Measurements from ENCODE around the gene VIT.
A peak's percentile ranks its signal among the peaks of the same experiment; 100 is the strongest.

VIT gene

GRCh38 chr2:36729067-36729466 is 32.6 kb downstream of the VIT start:
- no peak for TF ChIP-seq CTCF (IDR thresholded peaks at IDR 0.05; ENCODE audit: low read depth, low read length, missing control alignments)
- no peak overlapping the region for H3K4me3 ChIP-seq (ENCODE audit: low read depth, low read length)
- DNase-seq (ENCODE audit: low read depth), result no peak
- in situ Hi-C loops (cut with HindIII; ENCODE audit: low sequenced_read_pairs), result no loop called here

- H3K4me3 ChIP-seq (ENCODE audit: low read depth, low read length), result no peak overlapping the region
- in situ Hi-C loops (cut with HindIII; ENCODE audit: low sequenced_read_pairs), result no loop called here
- DNase-seq (ENCODE audit: low read depth), result peak; percentile 36
- no peak for TF ChIP-seq CTCF (IDR thresholded peaks at IDR 0.05; ENCODE audit: low read depth, low read length, missing control alignments)
These were observed 35.6 kb downstream of the VIT start for GRCh38 chr2:36731941-36732672.

- no peak for DNase-seq (ENCODE audit: low read depth)
- no peak overlapping the region for H3K4me3 ChIP-seq (ENCODE audit: low read depth, low read length)
- in situ Hi-C loops (cut with HindIII; ENCODE audit: low sequenced_read_pairs), result no loop called here
- no peak for TF ChIP-seq CTCF (IDR thresholded peaks at IDR 0.05; ENCODE audit: low read depth, low read length, missing control alignments)
These were observed 36.1 kb downstream of the VIT start for GRCh38 chr2:36732673-36733036.

GRCh38 chr2:36733215-36733614 is 36.7 kb downstream of the VIT start:
- in situ Hi-C loops (cut with HindIII; ENCODE audit: low sequenced_read_pairs), result no loop called here
- no peak for DNase-seq (ENCODE audit: low read depth)
- H3K4me3 ChIP-seq (ENCODE audit: low read depth, low read length), result no peak overlapping the region
- TF ChIP-seq CTCF (IDR thresholded peaks at IDR 0.05; ENCODE audit: low read depth, low read length, missing control alignments), result no peak

- no peak overlapping the region for H3K4me3 ChIP-seq (ENCODE audit: low read depth, low read length)
- DNase-seq (ENCODE audit: low read depth), result no peak
- no peak for TF ChIP-seq CTCF (IDR thresholded peaks at IDR 0.05; ENCODE audit: low read depth, low read length, missing control alignments)
- in situ Hi-C loops (cut with HindIII; ENCODE audit: low sequenced_read_pairs), result no loop called here
These were observed 37.8 kb downstream of the VIT start for GRCh38 chr2:36734304-36734703.

GRCh38 chr2:36737131-36737750 is 40.7 kb downstream of the VIT start:
- no peak for DNase-seq (ENCODE audit: low read depth)
- no peak for TF ChIP-seq CTCF (IDR thresholded peaks at IDR 0.05; ENCODE audit: low read depth, low read length, missing control alignments)
- in situ Hi-C loops (cut with HindIII; ENCODE audit: low sequenced_read_pairs), result no loop called here
- no peak overlapping the region for H3K4me3 ChIP-seq (ENCODE audit: low read depth, low read length)

Data from astrocyte of the cerebellum (primary cell).